ENCODE results near the gene MEGF9.
A peak's percentile ranks its signal among the peaks of the same experiment; 100 is the strongest.

The MEGF9 gene

GRCh38 chr9:120757026-120757913, 43.0 kb upstream of the MEGF9 start:
- Histone ChIP-seq H3K79me2 (ENCODE audit: control insufficient read depth, insufficient read depth, low read length, poor library complexity) (no peaks in the 10 kb centered on the region), H3K9ac (ENCODE audit: low read length) (no peak overlapping the region), H3K4me2 (ENCODE audit: low read length) (no peak overlapping the region), H3K36me3 (ENCODE audit: control insufficient read depth in 1 of 2, insufficient read depth in 2 of 2, low read length in 2 of 2) (peaks cover 0 to 4% of the 10 kb centered on the region in 2 experiments), H2AK5ac (ENCODE audit: low read length) (no peak overlapping the region), H3K27me3 (ENCODE audit: insufficient read depth, low read length) (no peaks in the 10 kb centered on the region), H3K4me1 (ENCODE audit: control insufficient read depth in 1 of 2, insufficient read depth in 2 of 2, low read length in 2 of 2) (no peaks in the 10 kb centered on the region), H3K4me3 (ENCODE audit: low read depth, low read length) (no peak overlapping the region), H4K12ac (ENCODE audit: low read depth, low read length) (no peak overlapping the region), H3K79me1 (ENCODE audit: low read length) (no peaks in the 10 kb centered on the region), H2BK120ac (ENCODE audit: insufficient read depth, low read length, poor library complexity) (no peak overlapping the region), H4K91ac (ENCODE audit: low read depth, low read length) (no peak overlapping the region), H4K8ac (ENCODE audit: low read depth, low read length) (no peak overlapping the region), H2BK5ac (ENCODE audit: low read depth, low read length, poor library complexity) (no peak overlapping the region), H3K4ac (ENCODE audit: low read depth, low read length) (no peak overlapping the region), H3K23ac (ENCODE audit: low read length) (no peak overlapping the region), H3K27ac (ENCODE audit: low read depth, low read length) (no peak overlapping the region), H2AFZ (ENCODE audit: insufficient read depth, low read length, poor library complexity) (no peak overlapping the region), H2BK12ac (ENCODE audit: low read length) (no peak overlapping the region), H3K18ac (ENCODE audit: low read length) (no peak overlapping the region), H3K14ac (ENCODE audit: low read length) (no peak overlapping the region), H3K9me3 (ENCODE audit: insufficient read depth, low read depth, low read length) (no peaks in the 10 kb centered on the region)
- DNase-seq: no peak
- WGBS (ENCODE audit: extremely low coverage, insufficient coverage, insufficient read length): no CpG with 5 or more reads among the region's 6 CpGs

GRCh38 chr9:120756531-120756930, 42.3 kb upstream of the MEGF9 start:
- no CpG with 5 or more reads among the region's 1 CpG for WGBS (ENCODE audit: extremely low coverage, insufficient coverage, insufficient read length)

DNA sequence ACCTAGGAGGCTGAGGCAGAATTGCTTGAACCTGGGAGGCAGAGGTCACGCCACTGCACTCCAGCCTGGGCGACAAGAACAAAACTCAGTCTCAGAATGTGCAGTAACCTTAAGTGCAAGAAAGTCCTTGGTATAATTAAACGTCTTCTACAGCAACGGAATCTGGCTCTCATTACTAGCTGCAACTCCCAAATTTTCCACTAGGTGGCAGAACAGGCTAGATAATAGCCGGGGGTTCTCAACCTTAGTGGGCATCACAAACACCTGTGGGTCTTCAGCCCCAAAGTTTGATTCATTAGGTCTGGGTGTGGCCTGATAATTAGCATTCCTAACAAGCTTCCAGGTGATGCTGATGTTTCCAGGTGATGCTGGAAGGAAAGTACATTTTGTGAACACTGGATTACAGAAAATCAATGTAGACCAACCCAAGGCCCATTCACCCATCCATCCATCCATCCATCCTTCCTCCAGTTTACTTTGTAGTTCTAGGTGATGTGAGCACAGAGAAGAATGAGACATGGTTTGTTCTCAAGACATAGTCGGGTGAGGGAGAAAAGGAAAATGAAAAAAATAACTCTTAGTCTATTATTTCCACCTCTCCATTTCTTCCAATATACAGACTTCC, 41.7 kb upstream of the MEGF9 start:
- H3K18ac ChIP-seq (ENCODE audit: low read length): no peak overlapping the region
- H2BK5ac ChIP-seq (ENCODE audit: low read depth, low read length, poor library complexity): no peak overlapping the region
- H3K14ac ChIP-seq (ENCODE audit: low read length): no peak overlapping the region
- H2AK5ac ChIP-seq (ENCODE audit: low read length): no peak overlapping the region
- no peak overlapping the region for H3K27ac ChIP-seq (ENCODE audit: low read depth, low read length)
- H4K8ac ChIP-seq (ENCODE audit: low read depth, low read length): no peak overlapping the region
- H3K9me3 ChIP-seq (ENCODE audit: insufficient read depth, low read depth, low read length): no peaks in the 10 kb centered on the region
- H3K9ac ChIP-seq (ENCODE audit: low read length): no peak overlapping the region
- WGBS (ENCODE audit: extremely low coverage, insufficient coverage, insufficient read length): no CpG with 5 or more reads among the region's 6 CpGs
- H4K91ac ChIP-seq (ENCODE audit: low read depth, low read length): no peak overlapping the region
- H3K36me3 ChIP-seq (ENCODE audit: control insufficient read depth in 1 of 2, insufficient read depth in 2 of 2, low read length in 2 of 2): peaks cover 0 to 4% of the 10 kb centered on the region in 2 experiments
- H3K79me1 ChIP-seq (ENCODE audit: low read length): no peaks in the 10 kb centered on the region
- no peaks in the 10 kb centered on the region for H3K27me3 ChIP-seq (ENCODE audit: insufficient read depth, low read length)
- peak; percentile 47 to 88 for DNase-seq
- no peaks in the 10 kb centered on the region for H3K79me2 ChIP-seq (ENCODE audit: control insufficient read depth, insufficient read depth, low read length, poor library complexity)
- H2AFZ ChIP-seq (ENCODE audit: insufficient read depth, low read length, poor library complexity): no peak overlapping the region
- H4K12ac ChIP-seq (ENCODE audit: low read depth, low read length): no peak overlapping the region
- no peak overlapping the region for H3K4ac ChIP-seq (ENCODE audit: low read depth, low read length)
- H2BK12ac ChIP-seq (ENCODE audit: low read length): no peak overlapping the region
- no peak overlapping the region for H3K4me2 ChIP-seq (ENCODE audit: low read length)
- no peak overlapping the region for H3K4me3 ChIP-seq (ENCODE audit: low read depth, low read length)
- H2BK120ac ChIP-seq (ENCODE audit: insufficient read depth, low read length, poor library complexity): no peak overlapping the region
- H3K4me1 ChIP-seq (ENCODE audit: control insufficient read depth in 1 of 2, insufficient read depth in 2 of 2, low read length in 2 of 2): no peaks in the 10 kb centered on the region
- H3K23ac ChIP-seq (ENCODE audit: low read length): no peak overlapping the region

More at GRCh38 chr9:120756531-120756930, 42.3 kb upstream of the MEGF9 start:
- Histone ChIP-seq H2BK5ac (ENCODE audit: low read depth, low read length, poor library complexity) (no peak overlapping the region), H3K79me2 (ENCODE audit: control insufficient read depth, insufficient read depth, low read length, poor library complexity) (no peaks in the 10 kb centered on the region), H2AK5ac (ENCODE audit: low read length) (no peak overlapping the region), H3K4me1 (ENCODE audit: control insufficient read depth in 1 of 2, insufficient read depth in 2 of 2, low read length in 2 of 2) (no peaks in the 10 kb centered on the region), H3K23ac (ENCODE audit: low read length) (no peak overlapping the region), H4K91ac (ENCODE audit: low read depth, low read length) (no peak overlapping the region), H3K79me1 (ENCODE audit: low read length) (no peaks in the 10 kb centered on the region), H3K27ac (ENCODE audit: low read depth, low read length) (no peak overlapping the region), H3K18ac (ENCODE audit: low read length) (no peak overlapping the region), H2AFZ (ENCODE audit: insufficient read depth, low read length, poor library complexity) (no peak overlapping the region), H2BK12ac (ENCODE audit: low read length) (no peak overlapping the region), H4K8ac (ENCODE audit: low read depth, low read length) (no peak overlapping the region), H3K14ac (ENCODE audit: low read length) (no peak overlapping the region), H3K27me3 (ENCODE audit: insufficient read depth, low read length) (no peaks in the 10 kb centered on the region), H3K4ac (ENCODE audit: low read depth, low read length) (no peak overlapping the region), H2BK120ac (ENCODE audit: insufficient read depth, low read length, poor library complexity) (no peak overlapping the region), H4K12ac (ENCODE audit: low read depth, low read length) (no peak overlapping the region), H3K9me3 (ENCODE audit: insufficient read depth, low read depth, low read length) (no peaks in the 10 kb centered on the region), H3K4me3 (ENCODE audit: low read depth, low read length) (no peak overlapping the region), H3K9ac (ENCODE audit: low read length) (no peak overlapping the region), H3K36me3 (ENCODE audit: control insufficient read depth in 1 of 2, insufficient read depth in 2 of 2, low read length in 2 of 2) (peaks cover 0 to 4% of the 10 kb centered on the region in 2 experiments), H3K4me2 (ENCODE audit: low read length) (no peak overlapping the region)
- DNase-seq: peak in 1 of 2 donors; percentile 7

DNA sequence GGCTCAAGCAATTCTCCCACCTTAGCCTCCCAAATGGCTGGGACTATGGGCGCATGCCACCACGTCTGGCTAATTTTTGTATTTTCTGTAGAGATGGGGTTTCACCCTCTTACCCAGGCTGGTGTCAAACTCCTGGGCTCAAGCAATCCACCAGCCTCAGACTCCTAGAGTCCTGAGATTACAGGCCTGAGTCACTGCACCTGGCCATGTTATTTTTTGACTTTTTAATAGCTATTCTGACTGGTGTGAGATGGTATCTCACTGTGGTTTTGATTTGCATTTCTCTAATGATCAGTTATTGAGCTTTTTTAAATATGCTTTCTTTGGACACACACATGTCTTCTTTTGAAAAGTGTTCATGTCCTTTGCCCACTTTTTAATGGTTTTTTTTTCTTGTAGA, 40.8 kb upstream of the MEGF9 start:
- Histone ChIP-seq H3K23ac (ENCODE audit: low read length) (no peak overlapping the region), H3K27me3 (ENCODE audit: insufficient read depth, low read length) (no peaks in the 10 kb centered on the region), H3K4me3 (ENCODE audit: low read depth, low read length) (no peak overlapping the region), H3K14ac (ENCODE audit: low read length) (no peak overlapping the region), H3K18ac (ENCODE audit: low read length) (no peak overlapping the region), H3K79me1 (ENCODE audit: low read length) (no peaks in the 10 kb centered on the region), H2AFZ (ENCODE audit: insufficient read depth, low read length, poor library complexity) (no peak overlapping the region), H3K4me2 (ENCODE audit: low read length) (no peak overlapping the region), H4K12ac (ENCODE audit: low read depth, low read length) (no peak overlapping the region), H3K9me3 (ENCODE audit: insufficient read depth, low read depth, low read length) (no peaks in the 10 kb centered on the region), H2BK120ac (ENCODE audit: insufficient read depth, low read length, poor library complexity) (no peak overlapping the region), H3K79me2 (ENCODE audit: control insufficient read depth, insufficient read depth, low read length, poor library complexity) (no peaks in the 10 kb centered on the region), H2BK12ac (ENCODE audit: low read length) (no peak overlapping the region), H3K36me3 (ENCODE audit: control insufficient read depth in 1 of 2, insufficient read depth in 2 of 2, low read length in 2 of 2) (peaks cover 0 to 2% of the 10 kb centered on the region in 2 experiments), H2BK5ac (ENCODE audit: low read depth, low read length, poor library complexity) (no peak overlapping the region), H4K91ac (ENCODE audit: low read depth, low read length) (no peak overlapping the region), H2AK5ac (ENCODE audit: low read length) (no peak overlapping the region), H3K4me1 (ENCODE audit: control insufficient read depth in 1 of 2, insufficient read depth in 2 of 2, low read length in 2 of 2) (no peaks in the 10 kb centered on the region), H3K9ac (ENCODE audit: low read length) (no peak overlapping the region), H4K8ac (ENCODE audit: low read depth, low read length) (no peak overlapping the region), H3K27ac (ENCODE audit: low read depth, low read length) (no peak overlapping the region), H3K4ac (ENCODE audit: low read depth, low read length) (no peak overlapping the region)
- WGBS (ENCODE audit: extremely low coverage, insufficient coverage, insufficient read length): no CpG with 5 or more reads among the region's 2 CpGs
- no peak for DNase-seq

All from trophoblast cell (in vitro differentiated cells and primary cell).